Upper lobe of left lung (tissue), 6 donors: ENCODE data around the gene PIGS. TPM values are rescaled to one million over a fixed set of nuclear protein-coding genes. Genes with fewer than 3 reads are reported as not detected.

Experiments
- ATAC-seq, 2 donors: fragments of 200-7000 bp; cut with Tn5 transposase; one replicate each; pipeline ENCODE4 v1.9.1; 2022; ENCODE audit warnings: mild to moderate bottlenecking in 2 of 2, moderate library complexity in 2 of 2; ENCODE audit not compliant: low FRiP score in 2 of 2
- DNase-seq, 2 donors: peaks; one replicate each; pipeline ENCODE4 v3.0.0-alpha.2; 2019 to 2020
- H3K27ac ChIP-seq, 4 donors: fragments of 200-600 bp; sonication (generic); one replicate each; pipeline ENCODE4 v1.5.1; 2016 to 2019
- H3K27me3 ChIP-seq, 4 donors: fragments of 200-600 bp; sonication (generic); one replicate each; pipeline ENCODE4 v1.5.1; 2017 to 2019
- H3K36me3 ChIP-seq, 4 donors: fragments of 200-600 bp; sonication (generic); one replicate each; pipeline ENCODE4 v1.5.1; 2016 to 2019
- H3K4me1 ChIP-seq, 4 donors: fragments of 200-600 bp; sonication (generic); one replicate each; pipeline ENCODE4 v1.5.1; 2018 to 2019
- H3K4me3 ChIP-seq, 4 donors: fragments of 200-600 bp; sonication (generic); one replicate each; pipeline ENCODE4 v1.5.1; 2017 to 2019; ENCODE audit warnings: mild to moderate bottlenecking in 2 of 4, moderate library complexity in 1 of 4
- H3K9me3 ChIP-seq, 4 donors: fragments of 200-600 bp; sonication (generic); one replicate each; pipeline ENCODE4 v1.5.1; 2018 to 2019
- EP300 ChIP-seq, 4 donors: sonication (generic); formaldehyde crosslinking; IDR thresholded peaks; one replicate each; pipeline ENCODE4 v1.5.1; 2017; ENCODE audit warnings: antibody characterized with exemption in 4 of 4, control low read depth in 2 of 4
- POLR2A ChIP-seq, 4 donors: fragments of 450-650 bp; IDR thresholded peaks; one replicate each; pipeline ENCODE4 v1.5.1; 2016 to 2017; ENCODE audit warnings: antibody characterized with exemption in 4 of 4, mild to moderate bottlenecking in 2 of 4
- POLR2AphosphoS5 ChIP-seq, 2 donors: sonication (generic); formaldehyde crosslinking; IDR thresholded peaks; one replicate each; pipeline ENCODE4 v1.5.1; 2017; ENCODE audit warnings: antibody characterized with exemption in 2 of 2
- WGBS, 2 donors: methylation state at CpG; one replicate each; pipeline ENCODE4 v1.1.5; 2017 to 2018; 5-methylcytosine and 5-hydroxymethylcytosine counted together
- total RNA-seq, 6 donors: library from RNA; depleted of rRNA in 4 of 6; stranded (reverse); fragments of >200 nt in 4 of 6; gene quantifications; one replicate each; pipeline versions ENCODE4 v1.1.0 to v1.2.1, GENCODE V29; 2016 to 2021
- TF ChIP-seq, protein P1 (sequence below), 6 experiments: fragments of 450-650 bp in 4 of 6; fragments of 200-600 bp in 2 of 6; sonication (generic) in 2 of 6; IDR thresholded peaks; one replicate each; pipeline ENCODE4 v1.5.1; 2016 to 2019; ENCODE audit warnings: antibody characterized with exemption in 6 of 6
- donor health status: DM: no; HTN: no; CAD: no; lungs with moderate emphysema.
- donor health status: DM: no; HTN: yes; CAD: no; lungs with severe emphysema.

The PIGS gene
- total RNA-seq, 6 donors from 2014 or later: 36.7 to 69.6 (median 58.1) TPM

DNA sequence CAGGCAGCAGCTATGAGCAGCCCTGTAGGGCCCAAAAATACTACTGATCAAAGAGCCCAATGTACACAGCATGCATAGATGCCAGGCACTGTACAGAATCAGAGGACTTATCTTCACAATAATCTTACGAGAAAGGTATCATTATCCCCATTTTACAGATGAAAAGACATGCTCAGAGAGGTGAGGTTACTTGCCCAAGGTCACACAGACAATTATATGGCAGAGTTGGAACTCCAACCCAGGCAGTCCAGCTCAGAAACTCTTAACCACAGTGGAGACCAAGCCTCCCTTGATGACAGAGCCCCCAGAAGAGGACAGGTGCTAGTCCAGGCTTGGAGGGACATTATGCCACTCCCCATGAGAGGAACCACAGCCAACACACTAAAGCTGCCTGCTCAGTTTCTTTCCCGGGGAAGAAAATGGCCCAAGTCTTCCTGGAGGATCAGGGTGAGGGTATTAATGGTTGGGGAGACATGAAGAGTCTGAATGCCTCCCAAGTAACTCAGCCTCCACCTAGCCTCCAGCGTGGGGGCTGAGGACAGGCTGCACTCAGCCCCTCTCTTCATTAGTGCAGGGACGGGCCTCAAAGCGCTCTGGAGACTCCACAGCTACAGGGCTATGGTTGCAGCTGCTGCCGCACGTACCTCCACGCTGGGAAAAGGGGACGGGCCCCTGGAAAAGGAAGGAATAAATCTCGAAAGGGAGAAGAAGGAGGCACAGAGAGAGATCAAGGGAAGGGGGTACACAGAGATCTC lies 19.7 kb downstream of the PIGS start:
- peak overlapping the region; percentile 62 to 80 (median 72) for H3K27ac ChIP-seq
- H3K4me1 ChIP-seq: peaks cover 20 to 49% (median 24%) of the 10 kb centered on the region in 4 donors
- no peaks in the 10 kb centered on the region for H3K9me3 ChIP-seq
- peak in 1 of 2 donors; percentile 1 for ATAC-seq
- TF ChIP-seq EP300 (IDR thresholded peaks at IDR 0.05) (no peak), POLR2A (IDR thresholded peaks at IDR 0.05) (no peak), POLR2AphosphoS5 (IDR thresholded peaks at IDR 0.05) (no peak)
- TF ChIP-seq, protein P1, sequence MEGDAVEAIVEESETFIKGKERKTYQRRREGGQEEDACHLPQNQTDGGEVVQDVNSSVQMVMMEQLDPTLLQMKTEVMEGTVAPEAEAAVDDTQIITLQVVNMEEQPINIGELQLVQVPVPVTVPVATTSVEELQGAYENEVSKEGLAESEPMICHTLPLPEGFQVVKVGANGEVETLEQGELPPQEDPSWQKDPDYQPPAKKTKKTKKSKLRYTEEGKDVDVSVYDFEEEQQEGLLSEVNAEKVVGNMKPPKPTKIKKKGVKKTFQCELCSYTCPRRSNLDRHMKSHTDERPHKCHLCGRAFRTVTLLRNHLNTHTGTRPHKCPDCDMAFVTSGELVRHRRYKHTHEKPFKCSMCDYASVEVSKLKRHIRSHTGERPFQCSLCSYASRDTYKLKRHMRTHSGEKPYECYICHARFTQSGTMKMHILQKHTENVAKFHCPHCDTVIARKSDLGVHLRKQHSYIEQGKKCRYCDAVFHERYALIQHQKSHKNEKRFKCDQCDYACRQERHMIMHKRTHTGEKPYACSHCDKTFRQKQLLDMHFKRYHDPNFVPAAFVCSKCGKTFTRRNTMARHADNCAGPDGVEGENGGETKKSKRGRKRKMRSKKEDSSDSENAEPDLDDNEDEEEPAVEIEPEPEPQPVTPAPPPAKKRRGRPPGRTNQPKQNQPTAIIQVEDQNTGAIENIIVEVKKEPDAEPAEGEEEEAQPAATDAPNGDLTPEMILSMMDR (IDR thresholded peaks at IDR 0.05): no peak
- whole genome bisulfite sequencing, 2 donors: 19 to 21% methylated on average over 10 of the region's 10 CpGs
- DNase-seq: no peak
- H3K27me3 ChIP-seq: no peaks in the 10 kb centered on the region
- H3K4me3 ChIP-seq: peak overlapping the region; percentile 61 to 98 (median 91)
- peaks cover 18 to 43% (median 34%) of the 10 kb centered on the region in 4 donors for H3K36me3 ChIP-seq

GRCh38 chr17:28550858-28551257 lies 20.5 kb downstream of the PIGS start:
- H3K9me3 ChIP-seq: no peaks in the 10 kb centered on the region
- no peaks in the 10 kb centered on the region for H3K27me3 ChIP-seq
- TF ChIP-seq POLR2A (IDR thresholded peaks at IDR 0.05): no peak
- TF ChIP-seq, protein P1 (IDR thresholded peaks at IDR 0.05): no peak
- no peak for TF ChIP-seq POLR2AphosphoS5 (IDR thresholded peaks at IDR 0.05)
- no peak for TF ChIP-seq EP300 (IDR thresholded peaks at IDR 0.05)
- peaks cover 18 to 38% (median 29%) of the 10 kb centered on the region in 4 donors for H3K36me3 ChIP-seq
- peaks cover 20 to 49% (median 24%) of the 10 kb centered on the region in 4 donors for H3K4me1 ChIP-seq
- WGBS, 2 donors: 100% methylated on average over 1 of the region's 1 CpG; no CpG with 5 or more reads in 1 of the 2 donors
- H3K27ac ChIP-seq: no peak overlapping the region
- H3K4me3 ChIP-seq: no peak overlapping the region
- no peak for DNase-seq
- no peak for ATAC-seq

- Histone ChIP-seq H3K27ac (no peak overlapping the region), H3K36me3 (peaks cover 8 to 24% (median 15%) of the 10 kb centered on the region in 4 donors), H3K4me3 (no peak overlapping the region), H3K9me3 (no peaks in the 10 kb centered on the region), H3K27me3 (no peaks in the 10 kb centered on the region), H3K4me1 (peaks cover 20 to 49% (median 24%) of the 10 kb centered on the region in 4 donors)
- TF ChIP-seq POLR2A (IDR thresholded peaks at IDR 0.05) (no peak), POLR2AphosphoS5 (IDR thresholded peaks at IDR 0.05) (no peak), EP300 (IDR thresholded peaks at IDR 0.05) (no peak)
- TF ChIP-seq, protein P1 (IDR thresholded peaks at IDR 0.05): no peak
- ATAC-seq: no peak
- no peak for DNase-seq
- WGBS, 2 donors: 60 to 80% methylated on average over 2 to 3 of the region's 3 CpGs
Observed at GRCh38 chr17:28549236-28550132, 21.8 kb downstream of the PIGS start.

GRCh38 chr17:28548417-28549130 lies 22.8 kb downstream of the PIGS start:
- Histone ChIP-seq H3K4me3 (no peak overlapping the region), H3K4me1 (peaks cover 20 to 49% (median 24%) of the 10 kb centered on the region in 4 donors), H3K9me3 (no peaks in the 10 kb centered on the region), H3K27ac (no peak overlapping the region), H3K27me3 (no peaks in the 10 kb centered on the region), H3K36me3 (peaks cover 0 to 15% (median 6%) of the 10 kb centered on the region in 4 donors)
- TF ChIP-seq POLR2AphosphoS5 (IDR thresholded peaks at IDR 0.05): no peak
- TF ChIP-seq, protein P1 (IDR thresholded peaks at IDR 0.05): peak in 1 of 6 experiments; percentile 11
- TF ChIP-seq POLR2A (IDR thresholded peaks at IDR 0.05): no peak
- TF ChIP-seq EP300 (IDR thresholded peaks at IDR 0.05): no peak
- DNase-seq: no peak
- WGBS, 2 donors: 92 to 100% methylated on average over 1 to 6 of the region's 6 CpGs
- ATAC-seq: no peak
